Parathyroid adenoma (tissue), 2 donors: ENCODE measurements around the gene GHITM.
"Not testable (repeated sequence)": the region's sequence is repeated elsewhere in the genome, so short reads cannot be mapped to it uniquely, and the experiment has no call there.

Experiments used
- H2AFZ ChIP-seq: fragments of 300-600 bp; sonication (generic); one replicate; pipeline ENCODE4 v1.7.0; 2017; ENCODE audit warnings: antibody characterized with exemption, mild to moderate bottlenecking
- H3K27ac ChIP-seq: fragments of 300-600 bp; sonication (generic); one replicate; pipeline ENCODE4 v1.7.0; 2017
- H3K27me3 ChIP-seq: fragments of 300-600 bp; sonication (generic); one replicate; pipeline ENCODE4 v1.7.0; 2017; ENCODE audit warnings: low read length; ENCODE audit not compliant: control insufficient read depth, insufficient read depth
- H3K36me3 ChIP-seq: fragments of 300-600 bp; sonication (generic); one replicate; pipeline ENCODE4 v1.7.0; 2017; ENCODE audit warnings: low read length; ENCODE audit not compliant: control insufficient read depth, insufficient read depth
- H3K4me1 ChIP-seq: fragments of 300-600 bp; sonication (generic); one replicate; pipeline ENCODE4 v1.7.0; 2017; ENCODE audit warnings: control low read depth
- H3K4me2 ChIP-seq: fragments of 300-600 bp; sonication (generic); one replicate; pipeline ENCODE4 v1.7.0; 2017; ENCODE audit warnings: low read length
- H3K4me3 ChIP-seq: fragments of 300-600 bp; sonication (generic); one replicate; pipeline ENCODE4 v1.7.0; 2017; ENCODE audit warnings: low read depth, low read length
- H3K79me2 ChIP-seq: fragments of 300-600 bp; sonication (generic); one replicate; pipeline ENCODE4 v1.7.0; 2017; ENCODE audit warnings: control low read depth
- H3K9ac ChIP-seq: fragments of 300-600 bp; sonication (generic); one replicate; pipeline ENCODE4 v1.7.0; 2017; ENCODE audit warnings: mild to moderate bottlenecking
- H3K9me3 ChIP-seq: fragments of 300-600 bp; sonication (generic); one replicate; pipeline ENCODE4 v1.7.0; 2017; ENCODE audit warnings: low read length; ENCODE audit not compliant: control insufficient read depth
- CTCF ChIP-seq: fragments of 300-600 bp; sonication (generic); IDR thresholded peaks from one replicate; pipeline ENCODE4 v1.7.0; 2017; ENCODE audit warnings: antibody characterized with exemption, mild to moderate bottlenecking
- donor health status: primary hyperparathyroidism.

GHITM gene

GRCh38 chr10:84117686-84118394 lies 21.5 kb upstream of the GHITM start:
- Histone ChIP-seq H3K4me2 (no peak overlapping the region), H3K4me1 (no peaks in the 10 kb centered on the region), H3K9me3 (no peaks in the 10 kb centered on the region), H3K9ac (no peak overlapping the region), H3K27ac (no peak overlapping the region), H3K79me2 (no peaks in the 10 kb centered on the region), H3K36me3 (no peaks in the 10 kb centered on the region), H3K4me3 (no peak overlapping the region), H2AFZ (no peak overlapping the region), H3K27me3 (no peaks in the 10 kb centered on the region)
- TF ChIP-seq CTCF, result no peak

GRCh38 chr10:84118395-84119006 lies 20.8 kb upstream of the GHITM start:
- Histone ChIP-seq H3K4me1 (no peaks in the 10 kb centered on the region), H3K9ac (no peak overlapping the region), H3K36me3 (no peaks in the 10 kb centered on the region), H3K27me3 (no peaks in the 10 kb centered on the region), H2AFZ (no peak overlapping the region), H3K79me2 (no peaks in the 10 kb centered on the region), H3K9me3 (no peaks in the 10 kb centered on the region), H3K4me2 (no peak overlapping the region), H3K4me3 (no peak overlapping the region), H3K27ac (no peak overlapping the region)
- no peak for TF ChIP-seq CTCF

GRCh38 chr10:84123362-84123761 lies 15.9 kb upstream of the GHITM start:
- TF ChIP-seq CTCF, result no peak
- no peaks in the 10 kb centered on the region for H3K27me3 ChIP-seq
- H3K79me2 ChIP-seq, result no peaks in the 10 kb centered on the region

GRCh38 chr10:84125910-84126784 lies 13.2 kb upstream of the GHITM start:
- H3K27me3 ChIP-seq, H3K36me3 ChIP-seq, H3K9ac ChIP-seq, H3K27ac ChIP-seq, H3K4me3 ChIP-seq, H3K79me2 ChIP-seq, H3K4me2 ChIP-seq, H3K9me3 ChIP-seq, H3K4me1 ChIP-seq, H2AFZ ChIP-seq: not testable (repeated sequence)

More at GRCh38 chr10:84123362-84123761, 15.9 kb upstream of the GHITM start:
- H3K4me2 ChIP-seq, result no peak overlapping the region
- H3K27ac ChIP-seq, result no peak overlapping the region
- H3K36me3 ChIP-seq, result no peaks in the 10 kb centered on the region
- H3K4me3 ChIP-seq, result no peak overlapping the region
- no peaks in the 10 kb centered on the region for H3K9me3 ChIP-seq
- no peak overlapping the region for H3K9ac ChIP-seq
- no peak overlapping the region for H2AFZ ChIP-seq
- no peaks in the 10 kb centered on the region for H3K4me1 ChIP-seq

- H2AFZ ChIP-seq, result no peak overlapping the region
- no peaks in the 10 kb centered on the region for H3K79me2 ChIP-seq
- H3K36me3 ChIP-seq, result no peaks in the 10 kb centered on the region
- no peaks in the 10 kb centered on the region for H3K9me3 ChIP-seq
- no peak overlapping the region for H3K27ac ChIP-seq
- H3K27me3 ChIP-seq, result no peaks in the 10 kb centered on the region
- TF ChIP-seq CTCF, result no peak
- H3K4me2 ChIP-seq, result no peak overlapping the region
- no peaks in the 10 kb centered on the region for H3K4me1 ChIP-seq
- H3K9ac ChIP-seq, result no peak overlapping the region
- H3K4me3 ChIP-seq, result no peak overlapping the region
Measured at GRCh38 chr10:84126785-84127167, 12.5 kb upstream of the GHITM start.
